SU-DHL-6 (cell line): ENCODE measurements around the gene CDC42BPA.

Experiments used
- H2AFZ ChIP-seq: fragments of 200-600 bp; sonication (generic); 2 replicates; pipeline ENCODE4 v1.6.1; 2014; ENCODE audit warnings: low read depth, mild to moderate bottlenecking, moderate library complexity, mixed read lengths, antibody characterized with exemption, low read length; ENCODE audit not compliant: severe bottlenecking
- H3F3A ChIP-seq: fragments of 200-600 bp; shearing (Covaris generic); 2 replicates; pipeline ENCODE4 v1.6.0; 2016; ENCODE audit warnings: antibody characterized with exemption, mild to moderate bottlenecking; ENCODE audit not compliant: insufficient read depth
- H3K27ac ChIP-seq: fragments of 200-600 bp; sonication (generic); 2 replicates; pipeline ENCODE4 v1.5.1; 2016; ENCODE audit warnings: low read depth, mild to moderate bottlenecking, low read length, moderate library complexity, mixed read lengths
- H3K27me3 ChIP-seq: fragments of 200-600 bp; sonication (generic), shearing (Covaris generic); 2 replicates; pipeline ENCODE4 v1.6.0; 2014; ENCODE audit warnings: mild to moderate bottlenecking, low read length
- H3K36me3 ChIP-seq: fragments of 200-600 bp; sonication (generic); 2 replicates; pipeline ENCODE4 v1.6.1; 2014; ENCODE audit warnings: mild to moderate bottlenecking, low read length, mixed read lengths
- H3K4me2 ChIP-seq: fragments of 300-600, 200-600 bp; shearing (Covaris generic), sonication (generic); 2 replicates; pipeline ENCODE4 v1.6.0; 2014; ENCODE audit warnings: low read length, low read depth, mild to moderate bottlenecking; ENCODE audit not compliant: poor library complexity, severe bottlenecking
- H3K4me3 ChIP-seq: fragments of 200-600 bp; sonication (generic); 2 replicates; pipeline ENCODE4 v1.5.1; 2014; ENCODE audit warnings: antibody characterized with exemption, low read length, mild to moderate bottlenecking, mixed read lengths; ENCODE audit not compliant: insufficient read depth, poor library complexity, severe bottlenecking
- H3K79me2 ChIP-seq: fragments of 200-600 bp; sonication (generic); 2 replicates; pipeline ENCODE4 v1.6.1; 2014; ENCODE audit warnings: mild to moderate bottlenecking, low read length, moderate library complexity; ENCODE audit not compliant: insufficient read depth
- H3K9ac ChIP-seq: fragments of 200-600 bp; sonication (generic); 2 replicates; pipeline ENCODE4 v1.7.0; 2014; ENCODE audit warnings: mild to moderate bottlenecking, low read length
- H3K9me2 ChIP-seq: fragments of 200-600 bp; sonication (generic); replicated peaks from 2 replicates; pipeline ENCODE4 v1.6.1; 2014; ENCODE audit warnings: low read length; ENCODE audit not compliant: insufficient read depth
- H3K9me3 ChIP-seq: fragments of 200-600 bp; sonication (generic); 2 replicates; pipeline ENCODE4 v1.6.1; 2014; ENCODE audit warnings: low read length, mixed read lengths; ENCODE audit not compliant: insufficient read depth
- H4K20me1 ChIP-seq: fragments of 200-600 bp; sonication (generic); 2 replicates; pipeline ENCODE4 v1.6.1; 2014; ENCODE audit warnings: low read depth, mild to moderate bottlenecking, antibody characterized with exemption, low read length, moderate library complexity, mixed read lengths
- EZH2phosphoT487 ChIP-seq: fragments of 200-600 bp; sonication (generic), shearing (Covaris generic); conservative IDR thresholded peaks from 2 replicates; pipeline ENCODE4 v1.6.1; 2018; ENCODE audit warnings: mild to moderate bottlenecking, antibody characterized with exemption, low read length, moderate library complexity, mixed read lengths
- TF ChIP-seq, protein P1 (sequence below): fragments of 200-600 bp; sonication (generic); IDR thresholded peaks from one replicate; pipeline ENCODE4 v1.5.1; 2017; ENCODE audit warnings: antibody characterized with exemption, mild to moderate bottlenecking, low read length, moderate library complexity; ENCODE audit not compliant: insufficient read depth, poor library complexity, severe bottlenecking

The CDC42BPA gene

DNA sequence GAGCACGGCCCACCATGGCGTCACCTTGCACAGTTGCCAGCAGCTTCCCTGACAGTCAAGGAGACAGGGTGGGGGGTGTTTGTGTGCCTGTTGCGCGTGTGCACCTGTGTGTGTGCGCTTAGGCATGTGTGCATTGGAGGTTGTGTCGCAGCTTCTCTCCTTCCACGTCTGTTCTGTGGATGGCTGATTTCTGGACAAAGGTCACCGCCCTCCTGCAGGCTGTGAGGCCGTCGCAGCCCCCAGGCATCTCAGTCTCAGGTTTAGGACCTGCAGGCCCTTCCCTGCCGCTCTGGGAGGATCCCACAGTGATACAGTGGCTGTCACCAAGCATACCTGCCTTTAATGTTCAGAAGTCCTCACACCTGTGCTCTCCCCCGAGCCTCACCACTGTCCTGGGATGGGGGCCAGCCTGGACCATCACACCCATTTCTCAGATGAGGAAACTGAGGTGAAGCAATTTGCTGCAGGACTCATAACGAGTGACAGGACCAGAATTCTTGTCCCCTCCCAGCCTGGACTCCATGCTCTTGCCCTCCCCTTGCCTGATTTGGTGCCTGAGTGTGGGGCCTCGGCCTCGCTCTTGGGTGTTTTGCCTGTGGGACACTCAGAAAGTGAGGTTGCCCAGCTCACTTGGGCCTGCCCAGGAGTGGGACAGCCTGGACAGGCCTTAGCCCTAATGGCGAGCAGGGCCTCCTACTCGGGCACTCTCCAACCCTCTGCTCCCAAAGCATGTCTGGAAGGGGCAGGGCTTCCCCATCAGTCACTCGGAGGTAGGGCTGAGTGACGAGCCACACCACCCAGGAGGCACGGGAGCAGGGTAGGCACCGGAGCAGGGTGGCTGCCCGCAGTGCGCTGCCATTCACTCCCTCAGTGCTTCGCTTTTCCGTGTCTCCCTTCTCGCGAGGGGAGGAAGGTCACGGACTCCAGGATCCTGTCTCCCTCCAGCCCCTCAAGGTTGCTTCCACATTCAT is 355.6 kb downstream of the CDC42BPA start:
- H3K4me3 ChIP-seq, result no peak overlapping the region
- no peaks in the 10 kb centered on the region for H3K79me2 ChIP-seq
- no peaks in the 10 kb centered on the region for H4K20me1 ChIP-seq
- H3K9me3 ChIP-seq, result no peaks in the 10 kb centered on the region
- H3K4me2 ChIP-seq, result no peak overlapping the region
- no peaks in the 10 kb centered on the region for H3K9me2 ChIP-seq
- H3F3A ChIP-seq, result no peaks in the 10 kb centered on the region
- H3K27ac ChIP-seq, result no peak overlapping the region
- no peak overlapping the region for H3K9ac ChIP-seq
- no peaks in the 10 kb centered on the region for H3K27me3 ChIP-seq
- no peak for TF ChIP-seq EZH2phosphoT487
- TF ChIP-seq, protein P1, sequence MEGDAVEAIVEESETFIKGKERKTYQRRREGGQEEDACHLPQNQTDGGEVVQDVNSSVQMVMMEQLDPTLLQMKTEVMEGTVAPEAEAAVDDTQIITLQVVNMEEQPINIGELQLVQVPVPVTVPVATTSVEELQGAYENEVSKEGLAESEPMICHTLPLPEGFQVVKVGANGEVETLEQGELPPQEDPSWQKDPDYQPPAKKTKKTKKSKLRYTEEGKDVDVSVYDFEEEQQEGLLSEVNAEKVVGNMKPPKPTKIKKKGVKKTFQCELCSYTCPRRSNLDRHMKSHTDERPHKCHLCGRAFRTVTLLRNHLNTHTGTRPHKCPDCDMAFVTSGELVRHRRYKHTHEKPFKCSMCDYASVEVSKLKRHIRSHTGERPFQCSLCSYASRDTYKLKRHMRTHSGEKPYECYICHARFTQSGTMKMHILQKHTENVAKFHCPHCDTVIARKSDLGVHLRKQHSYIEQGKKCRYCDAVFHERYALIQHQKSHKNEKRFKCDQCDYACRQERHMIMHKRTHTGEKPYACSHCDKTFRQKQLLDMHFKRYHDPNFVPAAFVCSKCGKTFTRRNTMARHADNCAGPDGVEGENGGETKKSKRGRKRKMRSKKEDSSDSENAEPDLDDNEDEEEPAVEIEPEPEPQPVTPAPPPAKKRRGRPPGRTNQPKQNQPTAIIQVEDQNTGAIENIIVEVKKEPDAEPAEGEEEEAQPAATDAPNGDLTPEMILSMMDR, result no peak
- no peaks in the 10 kb centered on the region for H3K36me3 ChIP-seq
- H2AFZ ChIP-seq, result no peak overlapping the region

DNA sequence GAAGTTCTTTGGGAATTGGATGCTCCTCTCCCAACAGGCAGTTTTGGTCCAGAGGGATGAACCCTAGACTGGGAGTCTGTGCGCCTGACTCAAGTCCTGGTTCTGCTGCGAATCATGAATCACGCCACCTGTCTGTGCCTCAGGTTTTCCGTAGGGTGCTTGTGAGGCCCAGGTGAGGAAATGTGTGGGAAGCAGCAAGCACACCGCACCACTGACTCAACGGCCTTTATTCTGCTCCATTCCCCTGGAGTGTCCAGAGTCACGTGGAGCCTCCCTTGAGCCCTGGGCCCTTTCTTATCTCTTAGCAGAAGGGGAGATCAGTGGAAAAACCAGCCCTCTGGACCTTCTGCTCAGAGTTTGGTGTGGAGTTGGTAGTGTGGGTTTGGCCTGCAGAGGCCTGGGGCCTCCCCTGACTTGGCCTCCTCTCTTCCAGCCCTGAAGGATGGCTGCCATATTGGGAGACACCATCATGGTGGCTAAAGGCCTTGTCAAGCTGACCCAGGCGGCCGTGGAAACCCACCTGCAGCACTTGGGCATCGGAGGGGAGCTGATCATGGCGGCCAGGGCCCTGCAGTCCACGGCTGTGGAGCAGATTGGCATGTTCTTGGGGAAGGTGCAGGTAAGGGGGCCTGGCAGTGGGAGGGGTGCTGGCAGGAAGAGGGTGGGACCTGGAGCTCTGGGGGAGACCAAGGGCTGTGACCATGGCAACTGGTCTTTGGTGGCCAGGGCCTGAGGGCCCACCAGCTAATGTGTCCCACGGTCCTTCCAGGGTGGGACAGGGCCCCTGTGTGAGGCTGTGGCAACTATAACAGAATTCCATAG is 357.1 kb downstream of the CDC42BPA start:
- H3K27me3 ChIP-seq, result no peaks in the 10 kb centered on the region
- no peaks in the 10 kb centered on the region for H3K36me3 ChIP-seq
- no peak overlapping the region for H2AFZ ChIP-seq
- no peak overlapping the region for H3K27ac ChIP-seq
- no peaks in the 10 kb centered on the region for H3K9me2 ChIP-seq
- H3K4me3 ChIP-seq, result no peak overlapping the region
- TF ChIP-seq EZH2phosphoT487, result no peak
- TF ChIP-seq, protein P1, result no peak
- no peaks in the 10 kb centered on the region for H3K79me2 ChIP-seq
- no peak overlapping the region for H3K4me2 ChIP-seq
- no peaks in the 10 kb centered on the region for H4K20me1 ChIP-seq
- H3K9me3 ChIP-seq, result no peaks in the 10 kb centered on the region
- H3F3A ChIP-seq, result no peaks in the 10 kb centered on the region
- H3K9ac ChIP-seq, result no peak overlapping the region

DNA sequence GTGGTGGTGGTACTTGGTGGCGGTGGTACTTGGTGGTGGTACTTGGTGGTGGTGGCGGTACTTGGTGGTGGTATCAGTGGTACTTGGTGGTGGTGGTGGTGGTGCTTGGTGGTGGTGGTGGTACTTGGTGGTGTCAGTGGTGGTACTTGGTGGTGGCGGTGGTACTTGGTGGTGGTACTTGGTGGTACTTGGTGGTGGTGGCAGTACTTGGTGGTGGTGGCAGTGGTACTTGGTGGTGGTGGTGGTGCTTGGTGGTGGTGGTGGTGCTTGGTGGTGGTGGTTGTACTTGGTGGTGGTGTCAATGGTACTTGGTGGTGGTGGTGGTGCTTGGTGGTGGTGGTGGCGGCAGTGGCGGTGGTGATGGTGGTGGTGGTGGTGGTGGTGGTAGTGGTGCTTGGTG is 358.0 kb downstream of the CDC42BPA start:
- H3K4me3 ChIP-seq, result no peak overlapping the region
- H3K36me3 ChIP-seq, result no peaks in the 10 kb centered on the region
- H2AFZ ChIP-seq, result no peak overlapping the region
- no peaks in the 10 kb centered on the region for H4K20me1 ChIP-seq
- H3K79me2 ChIP-seq, result no peaks in the 10 kb centered on the region
- no peaks in the 10 kb centered on the region for H3K9me3 ChIP-seq
- TF ChIP-seq EZH2phosphoT487, result no peak
- TF ChIP-seq, protein P1, result no peak
- H3K9me2 ChIP-seq, result no peaks in the 10 kb centered on the region
- no peak overlapping the region for H3K27ac ChIP-seq
- no peaks in the 10 kb centered on the region for H3K27me3 ChIP-seq
- no peak overlapping the region for H3K4me2 ChIP-seq
- no peak overlapping the region for H3K9ac ChIP-seq
- H3F3A ChIP-seq, result no peaks in the 10 kb centered on the region
